Embryonic facial prominence (tissue), 1 donor: ENCODE data around the gene TM9SF2.

ENCODE experiments used
- DNase-seq: peaks from one replicate; pipeline ENCODE4 v3.0.0-alpha.2; 2016; ENCODE audit errors: extremely low spot score

TM9SF2 gene

GRCh38 chr13:99577934-99578917 lies 77.0 kb downstream of the TM9SF2 start:
- DNase-seq = no peak

DNA sequence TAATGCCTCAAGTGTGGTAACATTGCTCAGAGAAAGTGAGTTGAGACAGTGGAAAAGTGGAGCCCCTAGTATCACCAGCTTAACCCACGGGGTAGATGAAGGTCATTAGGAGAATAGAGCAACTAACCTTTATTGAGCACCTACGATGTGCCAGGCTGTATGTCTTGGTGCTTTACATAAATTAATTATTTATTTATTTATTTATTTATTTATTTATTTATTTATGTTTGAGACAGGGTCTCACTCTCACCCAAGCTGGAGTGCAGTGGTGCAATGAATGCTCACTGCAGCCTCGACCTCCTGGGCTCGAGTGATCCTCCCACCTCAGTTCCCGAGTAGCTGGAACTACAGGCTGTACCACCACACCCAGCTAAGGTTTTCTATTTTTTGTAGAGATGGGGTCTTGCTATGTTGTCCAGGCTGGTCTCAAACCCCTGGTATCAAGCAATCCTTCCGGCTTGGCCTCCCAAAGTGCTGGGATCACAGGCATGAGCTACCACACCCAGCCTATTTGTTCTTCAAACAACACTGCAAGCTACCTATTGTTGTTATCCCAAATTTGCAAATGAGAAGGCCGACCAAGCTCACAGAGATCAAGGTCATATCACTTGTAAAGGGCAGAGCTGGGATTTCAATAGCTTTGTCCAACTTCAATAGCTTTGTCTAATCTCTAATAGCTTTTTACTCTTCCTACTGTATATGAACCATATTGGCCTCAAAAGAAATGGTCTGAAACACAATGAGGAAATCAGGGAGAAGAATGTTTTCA lies 79.4 kb downstream of the TM9SF2 start:
- DNase-seq = no peak

- DNase-seq = no peak
Measured at GRCh38 chr13:99582511-99582910, 81.2 kb downstream of the TM9SF2 start.

GRCh38 chr13:99585609-99586008 lies 84.3 kb downstream of the TM9SF2 start:
- DNase-seq = no peak

DNA sequence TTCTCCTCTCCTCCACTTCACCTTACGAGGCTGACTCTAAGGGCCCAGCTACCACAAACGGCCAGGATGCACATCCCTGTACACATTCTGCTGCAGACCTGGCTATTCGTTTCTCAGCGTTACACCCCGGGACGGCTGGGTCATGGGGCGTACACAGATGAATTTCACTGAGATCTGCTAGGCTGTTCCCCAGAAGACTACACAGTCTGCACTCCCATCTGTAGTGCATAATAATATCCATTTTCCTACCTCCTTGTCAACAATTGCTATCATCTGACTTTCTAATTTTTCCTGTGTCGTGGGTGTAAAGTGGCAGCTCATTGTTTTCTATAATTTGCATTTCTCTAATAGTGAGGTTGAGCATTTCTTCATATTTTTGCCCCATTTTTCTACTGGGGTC lies 85.7 kb downstream of the TM9SF2 start:
- DNase-seq = no peak

DNA sequence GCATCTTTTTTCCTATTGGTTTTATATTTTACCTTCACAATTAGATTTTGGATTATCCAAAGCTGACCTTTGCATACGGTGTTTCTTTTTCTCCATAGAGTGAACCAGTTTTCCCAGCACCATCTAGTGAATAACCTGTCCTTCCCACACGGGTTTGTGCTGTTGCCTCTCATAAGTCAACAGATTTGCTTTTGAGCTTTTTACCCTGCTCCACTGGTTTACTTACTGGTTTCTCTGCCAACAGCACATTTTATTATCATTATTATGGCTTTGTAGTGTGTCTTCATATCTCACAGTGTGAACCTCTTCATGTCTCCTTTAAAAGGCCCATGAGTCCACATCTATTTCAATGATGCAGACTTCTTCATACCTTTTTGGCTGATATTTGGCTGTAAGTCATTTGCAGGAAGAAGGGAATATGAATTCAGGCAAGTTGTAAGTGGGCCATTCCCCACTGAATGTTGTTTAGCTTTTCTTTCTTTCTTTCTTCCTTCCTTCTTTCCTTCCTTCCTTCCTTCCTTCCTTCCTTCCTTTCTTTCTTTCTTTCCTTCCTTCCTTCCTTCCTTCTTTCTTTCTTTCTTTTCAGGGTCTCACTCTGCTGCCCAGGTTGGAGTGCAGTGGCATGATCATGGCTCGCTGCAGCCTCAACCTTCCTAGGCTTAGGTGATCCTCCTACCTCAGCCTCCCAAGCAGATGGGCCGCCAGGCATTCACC lies 86.8 kb downstream of the TM9SF2 start:
- DNase-seq = no peak

DNA sequence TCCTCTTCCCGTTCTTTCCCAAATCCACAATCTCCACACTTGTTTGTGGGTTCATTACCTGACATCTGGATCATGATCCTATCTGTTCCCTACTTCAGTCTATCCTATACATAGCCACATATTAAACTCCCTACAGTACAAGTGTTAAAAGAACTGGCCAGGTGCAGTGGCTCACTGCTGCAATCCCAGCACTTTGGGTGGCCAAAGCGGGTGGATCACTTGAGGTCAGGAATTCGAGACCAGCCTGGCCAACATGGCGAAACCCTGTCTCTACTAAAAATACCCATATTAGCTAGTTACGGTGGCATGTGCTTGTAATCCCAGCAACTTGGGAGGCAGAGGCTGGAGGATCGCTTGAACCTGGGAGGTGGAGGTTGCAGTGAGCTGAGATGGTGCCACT lies 88.3 kb downstream of the TM9SF2 start:
- DNase-seq = no peak

GRCh38 chr13:99590519-99591011 lies 89.3 kb downstream of the TM9SF2 start:
- DNase-seq = peak; percentile 36

DNA sequence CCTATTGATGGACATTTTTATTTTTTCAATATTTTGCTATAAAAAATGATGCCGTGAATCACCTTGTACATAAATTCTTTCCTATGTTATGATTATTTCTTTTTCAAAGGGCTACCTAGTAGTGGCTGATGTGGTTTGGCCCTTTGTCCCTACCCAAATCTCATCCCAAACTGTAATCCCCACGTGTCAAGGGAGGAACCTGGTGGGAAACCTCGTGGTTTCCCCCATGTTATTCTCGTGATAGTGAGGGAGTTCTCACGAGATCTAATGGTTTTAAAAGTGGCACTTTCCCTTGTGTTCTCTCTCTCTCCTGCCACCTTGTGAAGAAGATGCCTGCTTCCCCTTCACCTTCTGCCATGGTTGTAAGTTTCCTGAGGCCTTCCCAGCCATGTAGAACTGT lies 94.9 kb downstream of the TM9SF2 start:
- DNase-seq = no peak

DNA sequence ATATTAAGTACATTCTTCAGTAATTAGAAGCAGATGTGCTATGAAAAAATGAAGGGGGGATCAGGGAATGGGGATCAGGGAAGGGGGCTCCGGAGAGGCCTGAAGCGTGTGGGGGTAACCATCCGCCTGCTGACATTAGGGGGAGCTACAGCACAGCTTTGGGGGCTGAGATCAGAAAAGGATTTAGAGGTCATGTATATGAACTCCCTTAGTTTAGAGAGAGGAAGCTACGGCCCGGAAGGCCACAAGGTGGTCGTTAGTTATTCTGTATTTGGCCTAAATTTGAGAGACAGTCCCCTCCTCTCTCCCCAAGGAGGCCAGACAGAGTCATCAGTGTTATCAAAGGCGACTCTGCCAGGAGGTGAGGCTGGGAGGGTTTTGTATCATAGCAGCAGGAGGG lies 99.0 kb downstream of the TM9SF2 start:
- no peak for DNase-seq

DNA sequence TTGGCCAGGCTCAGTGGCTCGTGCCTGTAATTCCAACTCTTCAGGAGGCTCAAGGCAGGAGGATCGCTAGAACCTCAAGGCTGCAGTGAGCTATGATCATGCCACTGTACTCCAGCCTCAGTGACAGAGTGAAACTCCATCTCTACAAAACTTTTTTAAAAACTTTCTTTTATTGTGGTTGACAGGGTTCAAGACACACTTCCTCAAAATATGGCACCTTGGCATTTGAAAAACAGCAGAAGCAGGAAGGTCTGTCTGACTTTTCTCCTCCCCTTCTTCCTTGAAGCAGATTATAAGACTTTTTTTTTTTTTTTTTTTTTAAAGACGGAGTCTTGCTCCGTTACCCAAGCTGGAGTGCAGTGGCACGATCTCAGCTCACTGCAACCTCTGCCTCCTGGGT lies 100.3 kb downstream of the TM9SF2 start:
- no peak for DNase-seq

DNA sequence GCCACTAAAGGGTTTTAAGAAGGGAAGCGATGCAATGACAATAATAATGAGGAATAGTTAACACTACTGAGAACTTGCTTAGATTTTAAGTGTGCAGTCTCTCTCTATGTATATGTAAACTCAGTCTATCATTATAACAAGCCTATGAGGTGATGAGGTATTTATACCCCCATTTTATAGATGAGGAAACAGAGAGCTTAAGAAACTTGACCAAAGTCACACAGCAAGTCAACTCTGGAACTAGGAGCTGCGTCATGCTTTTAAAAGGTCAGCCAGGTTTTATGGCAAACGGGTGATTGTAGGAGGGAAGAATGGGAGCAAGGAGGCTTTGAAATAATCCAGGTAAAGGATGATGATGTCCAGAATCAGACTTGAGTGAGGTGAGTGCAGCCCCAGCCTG lies 103.4 kb downstream of the TM9SF2 start:
- no peak for DNase-seq

DNA sequence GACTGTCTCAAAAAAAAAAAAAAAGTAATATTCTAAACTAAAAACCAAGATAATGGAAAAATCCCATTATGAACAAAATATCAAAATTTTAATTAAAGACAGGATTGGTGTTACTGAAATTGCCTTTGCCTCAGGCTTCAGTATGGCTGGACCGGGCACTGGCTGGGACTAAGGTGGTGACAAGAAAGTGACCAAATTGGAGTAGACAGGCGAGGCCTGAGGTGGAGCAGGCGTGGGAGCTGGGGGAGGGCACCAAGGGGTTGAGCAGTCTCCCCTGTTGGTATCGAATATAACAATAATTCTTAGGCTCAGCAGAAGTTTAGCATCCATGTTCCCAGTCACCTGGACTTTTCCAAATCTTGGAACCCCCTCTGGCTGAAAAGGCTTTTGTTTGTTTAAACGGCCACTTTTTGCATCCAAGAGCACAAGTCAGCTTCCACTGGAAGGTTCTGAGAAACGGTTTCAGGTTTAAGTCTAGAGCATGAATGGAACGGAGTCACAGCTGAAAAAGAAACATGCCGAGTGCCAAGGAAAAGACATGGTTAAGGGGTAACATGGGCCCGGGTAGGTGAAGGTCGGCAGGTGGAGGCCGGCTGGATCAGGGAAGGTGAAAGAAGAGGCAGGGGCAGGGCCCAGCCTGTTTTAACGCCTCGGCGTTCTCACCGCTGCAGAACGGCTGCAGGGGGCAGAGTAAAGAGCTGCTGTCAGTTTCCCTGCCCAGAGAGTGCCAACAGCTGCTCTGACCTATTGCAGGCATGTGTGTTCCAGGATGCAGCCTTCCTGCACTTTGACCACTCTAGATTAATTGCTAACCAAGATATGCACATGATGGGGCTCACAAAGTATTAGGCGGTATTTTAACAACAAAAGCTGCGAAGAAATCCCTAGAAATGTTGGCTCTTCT lies 104.4 kb downstream of the TM9SF2 start:
- no peak for DNase-seq

GRCh38 chr13:99606324-99607066 lies 105.2 kb downstream of the TM9SF2 start, which contains the start of gene CLYBL:
Gene CLYBL (plus strand): TSS chr13:99606690.
- DNase-seq = peak; percentile 74

GRCh38 chr13:99608345-99608744 lies 107.1 kb downstream of the TM9SF2 start:
- DNase-seq = no peak

- no peak for DNase-seq
Measured at GRCh38 chr13:99610702-99611289, 109.5 kb downstream of the TM9SF2 start.
